ENCODE measurements around the gene ALAD. TPM values are rescaled to one million over a fixed set of nuclear protein-coding genes. Genes with fewer than 3 reads are reported as not detected.
A peak's percentile ranks its signal among the peaks of the same experiment; 100 is the strongest.
"Not testable (repeated sequence)": the region's sequence is repeated elsewhere in the genome, so short reads cannot be mapped to it uniquely, and the experiment has no call there.

The ALAD gene
- 25.9 TPM for polyA plus RNA-seq (2013, experiment 1 of 2)
- 25.9 TPM for polyA plus RNA-seq (2013, experiment 2 of 2)

- WGBS, 2 experiments (ENCODE audit: insufficient coverage in 2 of 2) = 0 to 3% methylated on average over 40 to 49 of the region's 50 CpGs
- Histone ChIP-seq H3K27ac (ENCODE audit: low read depth, low read length, severe bottlenecking) (no peak within 1 kb of the TSS), H3K9me3 (ENCODE audit: control insufficient read depth, low read length) (no peaks in the 10 kb centered on the region), H3K36me3 (ENCODE audit: control insufficient read depth, insufficient read depth, low read length) (no peaks in the 10 kb centered on the region), H3K4me1 (ENCODE audit: control insufficient read depth, insufficient read depth, low read length, poor library complexity, severe bottlenecking) (peaks cover 41% of the 10 kb centered on the region), H3K4me3 (ENCODE audit: extremely low read depth, insufficient read depth, low read length, poor library complexity, severe bottlenecking) (peak within 1 kb of the TSS; percentile 90)
Measured at GRCh38 chr9:113401027-113401792, at the start of gene ALAD. TSS of gene ALAD (minus strand) at chr9:113401284. CDS start at chr9:113393559, 7,725 bp downstream.

DNA sequence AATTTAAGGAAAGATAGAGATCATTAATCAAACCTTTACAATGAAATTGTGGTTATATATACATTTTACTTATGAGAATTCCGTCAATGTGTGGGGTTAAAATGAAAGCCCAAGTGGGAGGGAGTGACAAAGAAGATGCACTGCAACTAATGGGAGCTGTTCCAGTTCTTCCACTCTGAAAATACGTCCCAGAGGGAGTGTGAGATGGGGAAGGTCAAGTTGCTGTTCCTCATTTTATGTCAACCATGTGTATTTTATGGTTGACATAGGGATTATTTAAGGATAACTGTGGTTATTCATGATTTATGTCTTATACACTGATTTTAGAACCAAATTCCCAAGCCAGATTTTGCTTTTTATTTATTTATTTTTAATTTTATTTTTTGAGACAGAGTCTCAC lies 48.3 kb upstream of the ALAD start:
- Histone ChIP-seq H3K9me3 (ENCODE audit: control insufficient read depth, low read length) (no peaks in the 10 kb centered on the region), H3K36me3 (ENCODE audit: control insufficient read depth, insufficient read depth, low read length) (no peaks in the 10 kb centered on the region), H3K4me1 (ENCODE audit: control insufficient read depth, insufficient read depth, low read length, poor library complexity, severe bottlenecking) (peaks cover 11% of the 10 kb centered on the region), H3K4me3 (ENCODE audit: extremely low read depth, insufficient read depth, low read length, poor library complexity, severe bottlenecking) (no peak overlapping the region), H3K27ac (ENCODE audit: low read depth, low read length, severe bottlenecking) (no peak overlapping the region)
- whole genome bisulfite sequencing, 2 experiments (ENCODE audit: insufficient coverage in 2 of 2) = 83 to 100% methylated on average over 1 to 2 of the region's 2 CpGs

GRCh38 chr9:113446323-113446740 lies 45.2 kb upstream of the ALAD start:
- WGBS, 2 experiments (ENCODE audit: insufficient coverage in 2 of 2) = 56 to 58% methylated on average over 2 of the region's 3 CpGs
- Histone ChIP-seq H3K9me3 (ENCODE audit: control insufficient read depth, low read length) (no peaks in the 10 kb centered on the region), H3K27ac (ENCODE audit: low read depth, low read length, severe bottlenecking) (no peak overlapping the region), H3K4me1 (ENCODE audit: control insufficient read depth, insufficient read depth, low read length, poor library complexity, severe bottlenecking) (peaks cover 4% of the 10 kb centered on the region), H3K36me3 (ENCODE audit: control insufficient read depth, insufficient read depth, low read length) (no peaks in the 10 kb centered on the region), H3K4me3 (ENCODE audit: extremely low read depth, insufficient read depth, low read length, poor library complexity, severe bottlenecking) (no peak overlapping the region)

GRCh38 chr9:113444736-113445135 lies 43.7 kb upstream of the ALAD start:
- H3K4me1 ChIP-seq (ENCODE audit: control insufficient read depth, insufficient read depth, low read length, poor library complexity, severe bottlenecking) = peaks cover 4% of the 10 kb centered on the region

GRCh38 chr9:113437716-113438115 lies 36.6 kb upstream of the ALAD start:
- no CpG with 5 or more reads among the region's 1 CpG for WGBS, 2 experiments (ENCODE audit: insufficient coverage in 2 of 2)
- H3K4me3 ChIP-seq (ENCODE audit: extremely low read depth, insufficient read depth, low read length, poor library complexity, severe bottlenecking); H3K9me3 ChIP-seq (ENCODE audit: control insufficient read depth, low read length); H3K4me1 ChIP-seq (ENCODE audit: control insufficient read depth, insufficient read depth, low read length, poor library complexity, severe bottlenecking); H3K36me3 ChIP-seq (ENCODE audit: control insufficient read depth, insufficient read depth, low read length); H3K27ac ChIP-seq (ENCODE audit: low read depth, low read length, severe bottlenecking): not testable (repeated sequence)

More at GRCh38 chr9:113444736-113445135, 43.7 kb upstream of the ALAD start:
- Histone ChIP-seq H3K36me3 (ENCODE audit: control insufficient read depth, insufficient read depth, low read length) (no peaks in the 10 kb centered on the region), H3K27ac (ENCODE audit: low read depth, low read length, severe bottlenecking) (no peak overlapping the region), H3K4me3 (ENCODE audit: extremely low read depth, insufficient read depth, low read length, poor library complexity, severe bottlenecking) (no peak overlapping the region), H3K9me3 (ENCODE audit: control insufficient read depth, low read length) (no peaks in the 10 kb centered on the region)
- 80% methylated on average over 1 of the region's 2 CpGs; no CpG with 5 or more reads in 1 of the 2 experiments for WGBS, 2 experiments (ENCODE audit: insufficient coverage in 2 of 2)

GRCh38 chr9:113436728-113437515 lies 35.8 kb upstream of the ALAD start:
- H3K27ac ChIP-seq (ENCODE audit: low read depth, low read length, severe bottlenecking) = no peak overlapping the region
- 81 to 95% methylated on average over 3 of the region's 4 CpGs for WGBS, 2 experiments (ENCODE audit: insufficient coverage in 2 of 2)
- no peaks in the 10 kb centered on the region for H3K4me1 ChIP-seq (ENCODE audit: control insufficient read depth, insufficient read depth, low read length, poor library complexity, severe bottlenecking)
- no peak overlapping the region for H3K4me3 ChIP-seq (ENCODE audit: extremely low read depth, insufficient read depth, low read length, poor library complexity, severe bottlenecking)
- no peaks in the 10 kb centered on the region for H3K9me3 ChIP-seq (ENCODE audit: control insufficient read depth, low read length)
- H3K36me3 ChIP-seq (ENCODE audit: control insufficient read depth, insufficient read depth, low read length) = no peaks in the 10 kb centered on the region

- H3K9me3 ChIP-seq (ENCODE audit: control insufficient read depth, low read length) = no peaks in the 10 kb centered on the region
- no peaks in the 10 kb centered on the region for H3K36me3 ChIP-seq (ENCODE audit: control insufficient read depth, insufficient read depth, low read length)
- H3K4me1 ChIP-seq (ENCODE audit: control insufficient read depth, insufficient read depth, low read length, poor library complexity, severe bottlenecking) = no peaks in the 10 kb centered on the region
- H3K4me3 ChIP-seq (ENCODE audit: extremely low read depth, insufficient read depth, low read length, poor library complexity, severe bottlenecking) = no peak overlapping the region
- no peak overlapping the region for H3K27ac ChIP-seq (ENCODE audit: low read depth, low read length, severe bottlenecking)
Measured at GRCh38 chr9:113431191-113431590, 30.1 kb upstream of the ALAD start.

- Histone ChIP-seq H3K27ac (ENCODE audit: low read depth, low read length, severe bottlenecking) (no peak overlapping the region), H3K9me3 (ENCODE audit: control insufficient read depth, low read length) (no peaks in the 10 kb centered on the region), H3K4me1 (ENCODE audit: control insufficient read depth, insufficient read depth, low read length, poor library complexity, severe bottlenecking) (no peaks in the 10 kb centered on the region), H3K36me3 (ENCODE audit: control insufficient read depth, insufficient read depth, low read length) (no peaks in the 10 kb centered on the region), H3K4me3 (ENCODE audit: extremely low read depth, insufficient read depth, low read length, poor library complexity, severe bottlenecking) (no peak overlapping the region)
- 100% methylated on average over 1 of the region's 1 CpG; no CpG with 5 or more reads in 1 of the 2 experiments for WGBS, 2 experiments (ENCODE audit: insufficient coverage in 2 of 2)
Measured at GRCh38 chr9:113428062-113428615, 27.1 kb upstream of the ALAD start.

- H3K36me3 ChIP-seq (ENCODE audit: control insufficient read depth, insufficient read depth, low read length) = no peaks in the 10 kb centered on the region
Measured at GRCh38 chr9:113427629-113428028, 26.5 kb upstream of the ALAD start.

GRCh38 chr9:113426701-113427100 lies 25.6 kb upstream of the ALAD start:
- Histone ChIP-seq H3K27ac (ENCODE audit: low read depth, low read length, severe bottlenecking) (no peak overlapping the region), H3K9me3 (ENCODE audit: control insufficient read depth, low read length) (no peaks in the 10 kb centered on the region), H3K4me1 (ENCODE audit: control insufficient read depth, insufficient read depth, low read length, poor library complexity, severe bottlenecking) (no peaks in the 10 kb centered on the region), H3K4me3 (ENCODE audit: extremely low read depth, insufficient read depth, low read length, poor library complexity, severe bottlenecking) (no peak overlapping the region), H3K36me3 (ENCODE audit: control insufficient read depth, insufficient read depth, low read length) (no peaks in the 10 kb centered on the region)
- WGBS, 2 experiments (ENCODE audit: insufficient coverage in 2 of 2) = 80% methylated on average over 1 of the region's 1 CpG; no CpG with 5 or more reads in 1 of the 2 experiments

More at GRCh38 chr9:113427629-113428028, 26.5 kb upstream of the ALAD start:
- Histone ChIP-seq H3K4me1 (ENCODE audit: control insufficient read depth, insufficient read depth, low read length, poor library complexity, severe bottlenecking) (no peaks in the 10 kb centered on the region), H3K9me3 (ENCODE audit: control insufficient read depth, low read length) (no peaks in the 10 kb centered on the region), H3K27ac (ENCODE audit: low read depth, low read length, severe bottlenecking) (no peak overlapping the region), H3K4me3 (ENCODE audit: extremely low read depth, insufficient read depth, low read length, poor library complexity, severe bottlenecking) (no peak overlapping the region)
- WGBS, 2 experiments (ENCODE audit: insufficient coverage in 2 of 2) = 82 to 100% methylated on average over 1 of the region's 2 CpGs

All from mesodermal cell (in vitro differentiated cells).